GM23338 (cell line): ENCODE results near the gene TAC3. TPM values are rescaled to one million over a fixed set of nuclear protein-coding genes. Genes with fewer than 3 reads are reported as not detected.
A peak's percentile ranks its signal among the peaks of the same experiment; 100 is the strongest.

Experiments
- ATAC-seq: fragments of 200-7000 bp; cut with Tn5 transposase; 3 replicates; pipeline ENCODE4 v1.9.1; 2020
- DNase-seq: peaks from one replicate; pipeline ENCODE4 v3.0.0-alpha.2; 2015; ENCODE audit warnings: low spot score
- H2AFZ ChIP-seq: fragments of 200-600 bp; sonication (generic); 2 replicates; pipeline ENCODE4 v1.8.0; 2016; ENCODE audit warnings: antibody characterized with exemption, mild to moderate bottlenecking, moderate library complexity
- H3F3A ChIP-seq: fragments of 200-600 bp; sonication (generic); replicated peaks from 2 replicates; pipeline ENCODE4 v1.8.0; 2017; ENCODE audit warnings: antibody characterized with exemption, mixed run types, low read depth
- H3K27ac ChIP-seq: fragments of 200-600 bp; sonication (generic); 2 replicates; pipeline ENCODE4 v1.6.1; 2016; ENCODE audit warnings: low read depth
- H3K27me3 ChIP-seq: fragments of 200-600 bp; sonication (generic); 2 replicates; pipeline ENCODE4 v1.8.0; 2016; ENCODE audit warnings: mild to moderate bottlenecking, mixed run types, moderate library complexity; ENCODE audit not compliant: insufficient read depth
- H3K36me3 ChIP-seq: fragments of 200-600 bp; sonication (generic); 2 replicates; pipeline ENCODE4 v1.8.0; 2016; ENCODE audit warnings: mild to moderate bottlenecking; ENCODE audit not compliant: insufficient read depth
- H3K4me1 ChIP-seq: fragments of 200-600 bp; sonication (generic); 2 replicates; pipeline ENCODE4 v1.8.0; 2016; ENCODE audit warnings: mild to moderate bottlenecking, moderate library complexity; ENCODE audit not compliant: insufficient read depth
- H3K4me2 ChIP-seq: fragments of 200-600 bp; sonication (generic); 2 replicates; pipeline ENCODE4 v1.7.1; 2017; ENCODE audit warnings: mixed run types
- H3K4me3 ChIP-seq: fragments of 200-600 bp; sonication (generic); 2 replicates; pipeline ENCODE4 v1.6.1; 2016; ENCODE audit warnings: mixed run types
- H3K79me2 ChIP-seq: fragments of 200-600 bp; sonication (generic); replicated peaks from 2 replicates; pipeline ENCODE4 v1.8.0; 2017; ENCODE audit warnings: mild to moderate bottlenecking; ENCODE audit not compliant: insufficient read depth
- H3K9me2 ChIP-seq: fragments of 200-600 bp; sonication (generic); 2 replicates; pipeline ENCODE4 v1.8.0; 2017; ENCODE audit not compliant: insufficient read depth
- H4K20me1 ChIP-seq: fragments of 200-600 bp; sonication (generic); replicated peaks from 2 replicates; pipeline ENCODE4 v1.8.0; 2017; ENCODE audit warnings: mild to moderate bottlenecking; ENCODE audit not compliant: insufficient read depth
- H3K27ac Mint-ChIP-seq: 2 replicates; pipeline ENCODE4 v1.8.0; 2020; ENCODE audit warnings: inconsistent platforms, mild to moderate bottlenecking, moderate library complexity, mixed read lengths
- H3K27me3 Mint-ChIP-seq: 3 replicates; pipeline ENCODE4 v1.8.0; 2022; ENCODE audit warnings: low read depth, mild to moderate bottlenecking, moderate library complexity, mixed read lengths, inconsistent platforms; ENCODE audit not compliant: insufficient read depth, poor library complexity
- H3K36me3 Mint-ChIP-seq: 3 replicates; pipeline ENCODE4 v1.8.0; 2021; ENCODE audit warnings: low read depth, mild to moderate bottlenecking, inconsistent platforms, moderate library complexity, mixed read lengths
- H3K4me1 Mint-ChIP-seq: 3 replicates; pipeline ENCODE4 v1.8.0; 2020; ENCODE audit warnings: mild to moderate bottlenecking, inconsistent platforms, mixed read lengths
- H3K4me3 Mint-ChIP-seq: 3 replicates; pipeline ENCODE4 v1.8.0; 2021; ENCODE audit warnings: moderate library complexity, mild to moderate bottlenecking, inconsistent platforms, mixed read lengths
- H3K9me3 Mint-ChIP-seq: 3 replicates; pipeline ENCODE4 v1.8.0; 2020; ENCODE audit warnings: moderate library complexity, mild to moderate bottlenecking, inconsistent platforms, mixed read lengths
- CREB1 ChIP-seq: fragments of 250-450 bp; sonication (Bioruptor Pico); IDR thresholded peaks from 2 replicates; pipeline ENCODE4 v1.5.0; 2020; ENCODE audit warnings: low read depth, mild to moderate bottlenecking, moderate library complexity
- CTCF ChIP-seq, 2 experiments: fragments of 200-600 bp in 1 of 2; sonication (generic) in 1 of 2; conservative IDR thresholded peaks; 2 replicates each; pipeline versions ENCODE4 v1.5.1 to v1.6.1; 2016 to 2017; ENCODE audit warnings: antibody characterized with exemption in 2 of 2, low read depth in 2 of 2, mild to moderate bottlenecking in 2 of 2, moderate library complexity in 1 of 2
- EZH2 ChIP-seq: fragments of 200-600 bp; sonication (generic); IDR thresholded peaks from one replicate; pipeline ENCODE4 v1.8.0; 2017; ENCODE audit warnings: antibody characterized with exemption, mild to moderate bottlenecking, low read depth; ENCODE audit not compliant: unreplicated experiment
- EZH2phosphoT487 ChIP-seq: fragments of 200-600 bp; sonication (generic); IDR thresholded peaks from one replicate; pipeline ENCODE4 v1.8.1; 2018; ENCODE audit warnings: antibody characterized with exemption; ENCODE audit not compliant: unreplicated experiment
- JUNB ChIP-seq: IDR thresholded peaks from one replicate; pipeline ENCODE4 v1.6.1; 2016; ENCODE audit warnings: antibody characterized with exemption; ENCODE audit not compliant: unreplicated experiment
- NANOG ChIP-seq: IDR thresholded peaks from 2 replicates; pipeline ENCODE4 v1.6.1; 2016; ENCODE audit warnings: antibody characterized with exemption, borderline replicate concordance
- POLR2AphosphoS5 ChIP-seq: IDR thresholded peaks from 2 replicates; pipeline ENCODE4 v1.6.1; 2016; ENCODE audit warnings: antibody characterized with exemption, low read depth
- STAT1 ChIP-seq: IDR thresholded peaks from one replicate; pipeline ENCODE4 v1.6.1; 2016; ENCODE audit warnings: antibody characterized with exemption; ENCODE audit not compliant: unreplicated experiment
- ZNF114 ChIP-seq: fragments of 250-450 bp; sonication (Bioruptor Pico); IDR thresholded peaks from 2 replicates; pipeline ENCODE4 v1.5.0; 2020; ENCODE audit warnings: mild to moderate bottlenecking, moderate library complexity
- polyA plus RNA-seq: library from polyadenylated mRNA; unstranded; fragments of >200 nt; fragmentation: Nextera tagmentation; extraction: Ambion mirVana; gene quantifications from 2 replicates; pipeline ENCODE4 v1.2.1, GENCODE V29; 2016
- total RNA-seq: library from RNA; depleted of rRNA; stranded (reverse); fragments of >200 nt; shearing (Covaris generic); gene quantifications from 2 replicates; pipeline ENCODE4 v1.2.3, GENCODE V29; 2014

Gene TAC3
- total and polyA plus RNA-seq, 2 experiments from 2014 or later: 11.9 to 35.1 TPM

- no peak overlapping the region for H3K4me3 ChIP-seq
- H3K36me3 ChIP-seq: no peaks in the 10 kb centered on the region
- H3K4me1 Mint-ChIP-seq: peaks cover 2% of the 10 kb centered on the region; the same call in 1 of the 3 replicates
- H2AFZ ChIP-seq: no peak overlapping the region
- peaks cover 1% of the 10 kb centered on the region; the same call in 1 of the 3 replicates for H3K36me3 Mint-ChIP-seq
- H3K79me2 ChIP-seq: no peaks in the 10 kb centered on the region
- DNase-seq (peak; percentile 24), ATAC-seq (peak; percentile 35)
- no peak overlapping the region for H3K4me3 Mint-ChIP-seq
- no peaks in the 10 kb centered on the region; the same call in 1 of the 2 replicates for H3K9me2 ChIP-seq
- no peak overlapping the region for H3K27ac ChIP-seq
- H3K27ac Mint-ChIP-seq: no peak overlapping the region
- TF ChIP-seq ZNF114 (CRISPR knock-in tag) (no peak), POLR2AphosphoS5 (no peak), CREB1 (CRISPR knock-in tag) (no peak), STAT1 (no peak), CTCF (conservative IDR thresholded peaks at IDR 0.05; ENCODE audit: low read depth in 2 of 2) (no peak), EZH2 (no peak), EZH2phosphoT487 (no peak), JUNB (no peak)
- H3K27me3 ChIP-seq: no peaks in the 10 kb centered on the region
- no peak overlapping the region for H3K4me2 ChIP-seq
- H4K20me1 ChIP-seq: no peaks in the 10 kb centered on the region
- no peaks in the 10 kb centered on the region for H3K9me3 Mint-ChIP-seq
- H3F3A ChIP-seq: 0 out of 2 replicates have a peak, but pooled peaks cover 2% of the 10 kb centered on the region
- H3K27me3 Mint-ChIP-seq: peaks cover 4% of the 10 kb centered on the region
- no peaks in the 10 kb centered on the region for H3K4me1 ChIP-seq
These were observed 32.2 kb upstream of the TAC3 start for GRCh38 chr12:57048423-57049118.

GRCh38 chr12:57047981-57048380 lies 31.7 kb upstream of the TAC3 start:
- Mint-ChIP-seq H3K27me3 (peaks cover 5% of the 10 kb centered on the region), H3K36me3 (no peaks in the 10 kb centered on the region), H3K27ac (no peak overlapping the region), H3K9me3 (no peaks in the 10 kb centered on the region), H3K4me1 (peaks cover 2% of the 10 kb centered on the region; the same call in 1 of the 3 replicates), H3K4me3 (no peak overlapping the region)
- no peak overlapping the region for H3K27ac ChIP-seq
- H3K4me2 ChIP-seq: no peak overlapping the region
- TF ChIP-seq CTCF (conservative IDR thresholded peaks at IDR 0.05; ENCODE audit: low read depth in 2 of 2): no peak
- TF ChIP-seq NANOG: no peak
- TF ChIP-seq ZNF114 (CRISPR knock-in tag): no peak
- no peaks in the 10 kb centered on the region for H3K27me3 ChIP-seq
- no peaks in the 10 kb centered on the region for H4K20me1 ChIP-seq
- no peak overlapping the region for H3K4me3 ChIP-seq
- H3K79me2 ChIP-seq: no peaks in the 10 kb centered on the region
- H3F3A ChIP-seq: 0 out of 2 replicates have a peak, but pooled peaks cover 2% of the 10 kb centered on the region
- DNase-seq: no peak
- no peak overlapping the region for H2AFZ ChIP-seq
- no peaks in the 10 kb centered on the region for H3K36me3 ChIP-seq
- no peak for ATAC-seq
- H3K4me1 ChIP-seq: no peaks in the 10 kb centered on the region
- H3K9me2 ChIP-seq: no peaks in the 10 kb centered on the region; the same call in 1 of the 2 replicates
